GM21360 (cell line): ENCODE measurements around the gene MAGI2.
A peak's percentile ranks its signal among the peaks of the same experiment; 100 is the strongest.

Experiments
- ATAC-seq: cut with Tn5 transposase; IDR thresholded peaks from one replicate; pipeline ENCODE4 v1.9.1; 2021; ENCODE audit warnings: mild to moderate bottlenecking, moderate library complexity; ENCODE audit not compliant: unreplicated experiment

MAGI2 gene

GRCh38 chr7:78842068-78842467 lies 611.4 kb downstream of the MAGI2 start:
- no peak for ATAC-seq

- no peak for ATAC-seq
Observed at GRCh38 chr7:78835897-78836296, 617.6 kb downstream of the MAGI2 start.

GRCh38 chr7:78828317-78828716 lies 625.1 kb downstream of the MAGI2 start:
- no peak for ATAC-seq

GRCh38 chr7:78803501-78804127 lies 649.9 kb downstream of the MAGI2 start:
- no peak for ATAC-seq

GRCh38 chr7:78794101-78794500 lies 659.4 kb downstream of the MAGI2 start:
- no peak for ATAC-seq

GRCh38 chr7:78792624-78793023 lies 660.8 kb downstream of the MAGI2 start:
- no peak for ATAC-seq

- ATAC-seq, result no peak
Observed at GRCh38 chr7:78792006-78792405, 661.5 kb downstream of the MAGI2 start.

GRCh38 chr7:78788464-78788863 lies 665.0 kb downstream of the MAGI2 start:
- ATAC-seq, result no peak

- no peak for ATAC-seq
Observed at GRCh38 chr7:78787854-78788253, 665.6 kb downstream of the MAGI2 start.

GRCh38 chr7:78786055-78786454 lies 667.4 kb downstream of the MAGI2 start:
- ATAC-seq, result no peak

- ATAC-seq, result no peak
Observed at GRCh38 chr7:78783179-78783962, 670.1 kb downstream of the MAGI2 start.

GRCh38 chr7:78780560-78780959 lies 672.9 kb downstream of the MAGI2 start:
- ATAC-seq, result no peak

- ATAC-seq, result no peak
Observed at GRCh38 chr7:78779788-78780187, 673.7 kb downstream of the MAGI2 start.

GRCh38 chr7:78777829-78778228 lies 675.6 kb downstream of the MAGI2 start:
- no peak for ATAC-seq

- peak; percentile 41 for ATAC-seq
Observed at GRCh38 chr7:78770422-78771410, 682.8 kb downstream of the MAGI2 start.

GRCh38 chr7:78769481-78770101 lies 683.9 kb downstream of the MAGI2 start:
- ATAC-seq, result peak; percentile 90

- no peak for ATAC-seq
Observed at GRCh38 chr7:78768859-78769258, 684.6 kb downstream of the MAGI2 start.

- no peak for ATAC-seq
Observed at GRCh38 chr7:78765943-78766729, 687.3 kb downstream of the MAGI2 start.

- ATAC-seq, result no peak
Observed at GRCh38 chr7:78764571-78764970, 688.9 kb downstream of the MAGI2 start.

- no peak for ATAC-seq
Observed at GRCh38 chr7:78762625-78763024, 690.8 kb downstream of the MAGI2 start.
